DOHH2 (cell line): ENCODE measurements around the gene PNPLA7.
"Not testable (repeated sequence)": the region's sequence is repeated elsewhere in the genome, so short reads cannot be mapped to it uniquely, and the experiment has no call there.

ENCODE experiments used
- H3F3A ChIP-seq: fragments of 200-600 bp; sonication (generic), shearing (Covaris generic); 2 replicates; pipeline ENCODE4 v1.6.0; 2016; ENCODE audit warnings: antibody characterized with exemption, mild to moderate bottlenecking; ENCODE audit not compliant: control insufficient read depth, insufficient read depth
- H3K27ac ChIP-seq: fragments of 200-600 bp; sonication (generic); 2 replicates; pipeline ENCODE4 v1.5.1; 2014; ENCODE audit warnings: low read depth, mild to moderate bottlenecking, low read length, moderate library complexity
- H3K27me3 ChIP-seq: fragments of 200-600 bp; sonication (generic); 2 replicates; pipeline ENCODE4 v1.6.1; 2014; ENCODE audit warnings: mild to moderate bottlenecking, low read length, mixed read lengths; ENCODE audit not compliant: control insufficient read depth
- H3K36me3 ChIP-seq: fragments of 200-600 bp; sonication (generic); 2 replicates; pipeline ENCODE4 v1.6.1; 2014; ENCODE audit warnings: mild to moderate bottlenecking, low read length, moderate library complexity, mixed read lengths; ENCODE audit not compliant: control insufficient read depth
- H3K4me1 ChIP-seq: fragments of 200-600 bp; sonication (generic); 2 replicates; pipeline ENCODE4 v1.6.1; 2014; ENCODE audit warnings: mild to moderate bottlenecking, low read length, mixed read lengths; ENCODE audit not compliant: control insufficient read depth
- H3K4me2 ChIP-seq: fragments of 200-600 bp; sonication (generic); 2 replicates; pipeline ENCODE4 v1.6.0; 2014; ENCODE audit warnings: mild to moderate bottlenecking, low read length, moderate library complexity
- H3K4me3 ChIP-seq: fragments of 200-600 bp; sonication (generic); 2 replicates; pipeline ENCODE4 v1.5.1; 2014; ENCODE audit warnings: mild to moderate bottlenecking, low read length, mixed read lengths
- H3K79me2 ChIP-seq: fragments of 200-600 bp; sonication (generic); 2 replicates; pipeline ENCODE4 v1.6.1; 2014; ENCODE audit warnings: mild to moderate bottlenecking, low read length, mixed read lengths; ENCODE audit not compliant: control insufficient read depth
- H3K9me2 ChIP-seq: fragments of 200-600 bp; sonication (generic); replicated peaks from 2 replicates; pipeline ENCODE4 v1.6.1; 2014; ENCODE audit warnings: mild to moderate bottlenecking, low read length, mixed read lengths; ENCODE audit not compliant: control insufficient read depth
- H3K9me3 ChIP-seq: fragments of 200-600 bp; sonication (generic); 2 replicates; pipeline ENCODE4 v1.6.1; 2014; ENCODE audit warnings: antibody characterized with exemption, low read length, mixed read lengths; ENCODE audit not compliant: control insufficient read depth, insufficient read depth
- H4K20me1 ChIP-seq: fragments of 200-600 bp; sonication (generic); 2 replicates; pipeline ENCODE4 v1.6.0; 2014; ENCODE audit warnings: low read depth, mild to moderate bottlenecking, antibody characterized with exemption, low read length, moderate library complexity; ENCODE audit not compliant: control insufficient read depth, insufficient read depth
- CTCF ChIP-seq: fragments of 200-600 bp; sonication (generic); IDR thresholded peaks from one replicate; pipeline ENCODE4 v1.5.1; 2014; ENCODE audit warnings: antibody characterized with exemption, mild to moderate bottlenecking, low read depth, low read length; ENCODE audit not compliant: poor library complexity, severe bottlenecking
- EZH2phosphoT487 ChIP-seq: fragments of 200-600 bp; sonication (generic); IDR thresholded peaks from 2 replicates; pipeline ENCODE4 v1.6.1; 2017; ENCODE audit warnings: borderline replicate concordance, mild to moderate bottlenecking, antibody characterized with exemption, low read length, moderate library complexity, mixed read lengths

Gene PNPLA7

GRCh38 chr9:137467896-137468295 lies 82.3 kb downstream of the PNPLA7 start:
- Histone ChIP-seq H3F3A (no peaks in the 10 kb centered on the region; the same call in 1 of the 2 replicates), H3K9me3 (no peaks in the 10 kb centered on the region), H4K20me1 (no peaks in the 10 kb centered on the region), H3K27me3 (no peaks in the 10 kb centered on the region), H3K27ac (no peak overlapping the region), H3K79me2 (no peaks in the 10 kb centered on the region), H3K4me3 (no peak overlapping the region), H3K4me1 (peaks cover 8% of the 10 kb centered on the region), H3K4me2 (no peak overlapping the region), H3K9me2 (no peaks in the 10 kb centered on the region), H3K36me3 (no peaks in the 10 kb centered on the region)
- TF ChIP-seq CTCF, result no peak
- TF ChIP-seq EZH2phosphoT487, result no peak

GRCh38 chr9:137467161-137467581 lies 83.0 kb downstream of the PNPLA7 start:
- TF ChIP-seq CTCF (no peak), EZH2phosphoT487 (no peak)
- no peaks in the 10 kb centered on the region for H3K27me3 ChIP-seq
- no peak overlapping the region for H3K4me3 ChIP-seq
- no peaks in the 10 kb centered on the region for H4K20me1 ChIP-seq
- no peaks in the 10 kb centered on the region for H3K9me2 ChIP-seq
- H3K36me3 ChIP-seq, result no peaks in the 10 kb centered on the region
- H3K27ac ChIP-seq, result no peak overlapping the region
- peaks cover 16% of the 10 kb centered on the region for H3K4me1 ChIP-seq
- no peak overlapping the region for H3K4me2 ChIP-seq
- H3K9me3 ChIP-seq, result no peaks in the 10 kb centered on the region
- H3F3A ChIP-seq, result no peaks in the 10 kb centered on the region; the same call in 1 of the 2 replicates
- no peaks in the 10 kb centered on the region for H3K79me2 ChIP-seq

GRCh38 chr9:137466389-137467085 lies 83.7 kb downstream of the PNPLA7 start:
- not testable (repeated sequence) for H4K20me1 ChIP-seq, H3K27me3 ChIP-seq, H3K4me3 ChIP-seq, H3K79me2 ChIP-seq, H3K27ac ChIP-seq, H3K4me2 ChIP-seq, H3K9me3 ChIP-seq, H3F3A ChIP-seq, H3K9me2 ChIP-seq, H3K36me3 ChIP-seq
- peaks cover 20% of the 10 kb centered on the region for H3K4me1 ChIP-seq

GRCh38 chr9:137465720-137466388 lies 84.3 kb downstream of the PNPLA7 start:
- Histone ChIP-seq H3K4me2 (no peak overlapping the region), H3K79me2 (no peaks in the 10 kb centered on the region), H3K9me2 (no peaks in the 10 kb centered on the region), H3F3A (no peaks in the 10 kb centered on the region; the same call in 1 of the 2 replicates), H3K4me1 (peaks cover 27% of the 10 kb centered on the region), H3K27ac (no peak overlapping the region), H4K20me1 (no peaks in the 10 kb centered on the region), H3K9me3 (no peaks in the 10 kb centered on the region), H3K27me3 (no peaks in the 10 kb centered on the region), H3K36me3 (no peaks in the 10 kb centered on the region), H3K4me3 (no peak overlapping the region)
- TF ChIP-seq CTCF (no peak), EZH2phosphoT487 (no peak)
